Endothelial cell (in vitro differentiated cells): ENCODE data around the gene DERA. TPM values are rescaled to one million over a fixed set of nuclear protein-coding genes. Genes with fewer than 3 reads are reported as not detected.
"Not testable (repeated sequence)": the region's sequence is repeated elsewhere in the genome, so short reads cannot be mapped to it uniquely, and the experiment has no call there.

Experiments
- DNase-seq: peaks from one replicate; pipeline ENCODE4 v3.0.0; 2021; ENCODE audit warnings: low spot score
- H3K27ac Mint-ChIP-seq: one replicate; pipeline ENCODE4 v1.8.0; 2021; ENCODE audit warnings: mixed read lengths, inconsistent platforms; ENCODE audit not compliant: unreplicated experiment
- H3K27me3 Mint-ChIP-seq: one replicate; pipeline ENCODE4 v1.8.0; 2021; ENCODE audit warnings: mild to moderate bottlenecking, moderate library complexity, mixed read lengths, inconsistent platforms; ENCODE audit not compliant: unreplicated experiment
- H3K36me3 Mint-ChIP-seq: one replicate; pipeline ENCODE4 v1.8.0; 2021; ENCODE audit warnings: mild to moderate bottlenecking, low read depth, mixed read lengths, inconsistent platforms; ENCODE audit not compliant: unreplicated experiment
- H3K4me1 Mint-ChIP-seq: one replicate; pipeline ENCODE4 v1.8.0; 2021; ENCODE audit warnings: mild to moderate bottlenecking, mixed read lengths, inconsistent platforms; ENCODE audit not compliant: unreplicated experiment
- H3K4me3 Mint-ChIP-seq: one replicate; pipeline ENCODE4 v1.8.0; 2021; ENCODE audit warnings: mild to moderate bottlenecking, mixed read lengths, inconsistent platforms; ENCODE audit not compliant: unreplicated experiment
- H3K9me3 Mint-ChIP-seq: one replicate; pipeline ENCODE4 v1.8.0; 2021; ENCODE audit warnings: mixed read lengths, inconsistent platforms; ENCODE audit not compliant: unreplicated experiment
- CTCF ChIP-seq: fragments of 200-600 bp; sonication (generic); IDR thresholded peaks from one replicate; pipeline ENCODE4 v1.5.0; 2021; ENCODE audit warnings: antibody characterized with exemption; ENCODE audit not compliant: unreplicated experiment
- total RNA-seq: library from RNA; stranded (reverse); fragmentation: NEBNext Ultra II Directional; extraction: Animal tissue kit (Norgen Biotek cat#: 25700); gene quantifications from one replicate; pipeline ENCODE4 v1.2.1, GENCODE V29; 2021; ENCODE audit not compliant: unreplicated experiment

The DERA gene
- total RNA-seq, 1 donor from 2014 or later: 50.3 TPM

- Mint-ChIP-seq H3K27me3 (peaks cover 1% of the 10 kb centered on the region), H3K4me3 (no peak overlapping the region), H3K36me3 (peaks cover 12% of the 10 kb centered on the region), H3K9me3 (peaks cover 4% of the 10 kb centered on the region), H3K4me1 (no peaks in the 10 kb centered on the region), H3K27ac (no peak overlapping the region)
- no peak for DNase-seq
- no peak for TF ChIP-seq CTCF
Observed at GRCh38 chr12:16037533-16037932, 126.4 kb downstream of the DERA start.

- Mint-ChIP-seq H3K36me3 (peaks cover 16% of the 10 kb centered on the region), H3K27ac (no peak overlapping the region), H3K9me3 (peaks cover 4% of the 10 kb centered on the region), H3K4me3 (no peak overlapping the region), H3K4me1 (no peaks in the 10 kb centered on the region), H3K27me3 (no peaks in the 10 kb centered on the region)
- no peak for DNase-seq
- no peak for TF ChIP-seq CTCF
Observed at GRCh38 chr12:16043480-16043879, 132.3 kb downstream of the DERA start.

GRCh38 chr12:16046266-16046665, 135.1 kb downstream of the DERA start:
- no peak for DNase-seq
- no peaks in the 10 kb centered on the region for H3K4me1 Mint-ChIP-seq
- no peak overlapping the region for H3K4me3 Mint-ChIP-seq
- H3K27me3 Mint-ChIP-seq: no peaks in the 10 kb centered on the region
- peaks cover 16% of the 10 kb centered on the region for H3K36me3 Mint-ChIP-seq
- no peak for TF ChIP-seq CTCF
- H3K27ac Mint-ChIP-seq: no peak overlapping the region
- peaks cover 4% of the 10 kb centered on the region for H3K9me3 Mint-ChIP-seq

- H3K9me3 Mint-ChIP-seq: no peaks in the 10 kb centered on the region
- no peaks in the 10 kb centered on the region for H3K4me1 Mint-ChIP-seq
- peaks cover 6% of the 10 kb centered on the region for H3K36me3 Mint-ChIP-seq
- no peak for TF ChIP-seq CTCF
- H3K4me3 Mint-ChIP-seq: no peak overlapping the region
- no peaks in the 10 kb centered on the region for H3K27me3 Mint-ChIP-seq
- H3K27ac Mint-ChIP-seq: no peak overlapping the region
- no peak for DNase-seq
Observed at GRCh38 chr12:16048511-16048910, 137.4 kb downstream of the DERA start.

GRCh38 chr12:16056910-16057309, 145.8 kb downstream of the DERA start:
- no peak for DNase-seq

GRCh38 chr12:16057351-16057751, 146.2 kb downstream of the DERA start:
- DNase-seq, H3K9me3 Mint-ChIP-seq, H3K27ac Mint-ChIP-seq, H3K27me3 Mint-ChIP-seq, H3K4me1 Mint-ChIP-seq, H3K4me3 Mint-ChIP-seq, H3K36me3 Mint-ChIP-seq: not testable (repeated sequence)

More at GRCh38 chr12:16056910-16057309, 145.8 kb downstream of the DERA start:
- Mint-ChIP-seq H3K4me3 (no peak overlapping the region), H3K4me1 (peaks cover 3% of the 10 kb centered on the region), H3K9me3 (no peaks in the 10 kb centered on the region), H3K27ac (peak overlapping the region; percentile 18), H3K27me3 (peaks cover 2% of the 10 kb centered on the region), H3K36me3 (peaks cover 4% of the 10 kb centered on the region)
- no peak for TF ChIP-seq CTCF
